ENCODE measurements around the gene FKBP1B.

The FKBP1B gene

GRCh38 chr2:24050041-24050979, 769 bp downstream of the FKBP1B start:
- peak overlapping the region; percentile 70 for H3K4me3 ChIP-seq (ENCODE audit: low read length)
- H3K9me3 ChIP-seq (ENCODE audit: insufficient read depth, low read depth, low read length): no peaks in the 10 kb centered on the region
- no peak overlapping the region for H3K27ac ChIP-seq (ENCODE audit: low read length)
- peaks cover 5% of the 10 kb centered on the region; the same call in 1 of the 2 replicates for H3K27me3 ChIP-seq (ENCODE audit: insufficient read depth, low read length)
- peaks cover 12% of the 10 kb centered on the region; the same call in 1 of the 2 replicates for H3K36me3 ChIP-seq (ENCODE audit: insufficient read depth, low read depth, low read length)
- H3K4me1 ChIP-seq (ENCODE audit: insufficient read depth, low read length): peaks cover 14% of the 10 kb centered on the region; the same call in 1 of the 2 replicates
- H3K9ac ChIP-seq (ENCODE audit: low read depth, low read length): peak overlapping the region; percentile 56; the same call in 1 of the 2 replicates

GRCh38 chr2:24051833-24052232, 2.3 kb downstream of the FKBP1B start:
- H3K27me3 ChIP-seq (ENCODE audit: insufficient read depth, low read length): peaks cover 5% of the 10 kb centered on the region; the same call in 1 of the 2 replicates
- H3K36me3 ChIP-seq (ENCODE audit: insufficient read depth, low read depth, low read length): peaks cover 19% of the 10 kb centered on the region; the same call in 1 of the 2 replicates
- H3K27ac ChIP-seq (ENCODE audit: low read length): no peak overlapping the region
- H3K9ac ChIP-seq (ENCODE audit: low read depth, low read length): no peak overlapping the region
- no peak overlapping the region for H3K4me3 ChIP-seq (ENCODE audit: low read length)
- H3K4me1 ChIP-seq (ENCODE audit: insufficient read depth, low read length): peaks cover 7% of the 10 kb centered on the region; the same call in 1 of the 2 replicates
- no peaks in the 10 kb centered on the region for H3K9me3 ChIP-seq (ENCODE audit: insufficient read depth, low read depth, low read length)

DNA sequence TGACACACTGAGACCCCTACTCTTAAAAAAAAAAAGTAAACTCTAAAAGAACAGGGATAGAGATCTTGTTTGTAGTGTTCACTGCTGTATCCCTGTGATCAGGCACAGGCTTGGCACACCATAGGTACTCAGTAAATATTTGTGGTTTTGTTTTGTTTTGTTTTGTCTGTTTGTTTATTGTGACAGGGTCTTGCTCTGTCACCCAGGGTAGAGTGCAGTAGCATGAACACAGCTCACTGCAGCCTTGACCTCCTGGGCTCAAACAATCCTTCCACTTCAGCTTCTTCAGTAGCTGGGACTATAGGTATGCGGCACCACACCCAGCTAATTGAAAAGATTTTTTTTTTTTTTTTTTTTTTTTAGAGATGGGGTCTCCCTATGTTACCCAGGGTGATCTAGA, 3.4 kb downstream of the FKBP1B start:
- no peak overlapping the region for H3K9ac ChIP-seq (ENCODE audit: low read depth, low read length)
- H3K27ac ChIP-seq (ENCODE audit: low read length): no peak overlapping the region

DNA sequence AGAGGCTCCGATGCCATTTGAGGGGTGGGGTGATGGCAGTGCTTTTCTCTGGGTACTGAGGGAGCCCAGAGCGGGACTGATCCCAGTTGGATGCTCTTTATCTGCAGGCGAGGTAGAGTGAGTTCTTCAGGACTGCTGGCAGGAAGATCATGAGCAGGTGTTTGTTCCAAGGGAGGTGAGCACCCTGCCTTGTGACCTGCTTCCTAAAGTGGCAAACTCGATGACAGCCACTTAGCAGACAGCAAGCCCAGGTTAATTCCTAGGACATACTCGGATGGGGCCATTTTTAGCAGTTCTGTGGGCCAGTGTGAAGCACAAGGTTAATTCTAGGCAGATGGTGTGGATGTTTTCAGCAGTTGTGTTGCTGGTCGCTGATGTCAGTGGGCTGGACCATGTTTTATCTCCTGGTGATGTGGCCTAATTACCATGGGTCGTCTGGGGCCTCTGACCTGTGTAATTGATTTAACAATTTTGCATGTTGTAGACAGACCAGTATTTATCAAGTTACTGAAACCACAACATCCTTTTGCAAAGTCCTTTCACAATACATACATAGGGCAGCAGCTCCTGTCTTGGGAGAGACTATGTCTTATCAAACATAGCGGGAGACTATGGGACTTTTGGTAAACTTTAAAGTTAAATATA, 4.9 kb downstream of the FKBP1B start:
- H3K27ac ChIP-seq (ENCODE audit: low read length): no peak overlapping the region
- peaks cover 5% of the 10 kb centered on the region; the same call in 1 of the 2 replicates for H3K27me3 ChIP-seq (ENCODE audit: insufficient read depth, low read length)
- no peaks in the 10 kb centered on the region; the same call in 1 of the 2 replicates for H3K4me1 ChIP-seq (ENCODE audit: insufficient read depth, low read length)
- peaks cover 19% of the 10 kb centered on the region; the same call in 1 of the 2 replicates for H3K36me3 ChIP-seq (ENCODE audit: insufficient read depth, low read depth, low read length)
- no peaks in the 10 kb centered on the region for H3K9me3 ChIP-seq (ENCODE audit: insufficient read depth, low read depth, low read length)
- H3K9ac ChIP-seq (ENCODE audit: low read depth, low read length): no peak overlapping the region
- H3K4me3 ChIP-seq (ENCODE audit: low read length): no peak overlapping the region

More for the DNA sequence above, 3.4 kb downstream of the FKBP1B start:
- peaks cover 3% of the 10 kb centered on the region; the same call in 1 of the 2 replicates for H3K4me1 ChIP-seq (ENCODE audit: insufficient read depth, low read length)
- peaks cover 5% of the 10 kb centered on the region; the same call in 1 of the 2 replicates for H3K27me3 ChIP-seq (ENCODE audit: insufficient read depth, low read length)
- no peaks in the 10 kb centered on the region for H3K9me3 ChIP-seq (ENCODE audit: insufficient read depth, low read depth, low read length)
- H3K4me3 ChIP-seq (ENCODE audit: low read length): no peak overlapping the region
- peaks cover 19% of the 10 kb centered on the region; the same call in 1 of the 2 replicates for H3K36me3 ChIP-seq (ENCODE audit: insufficient read depth, low read depth, low read length)

GRCh38 chr2:24055750-24056149, 6.2 kb downstream of the FKBP1B start:
- Histone ChIP-seq H3K36me3 (ENCODE audit: insufficient read depth, low read depth, low read length) (peaks cover 19% of the 10 kb centered on the region; the same call in 1 of the 2 replicates), H3K4me3 (ENCODE audit: low read length) (no peak overlapping the region), H3K27ac (ENCODE audit: low read length) (no peak overlapping the region), H3K27me3 (ENCODE audit: insufficient read depth, low read length) (peaks cover 1% of the 10 kb centered on the region; the same call in 1 of the 2 replicates), H3K4me1 (ENCODE audit: insufficient read depth, low read length) (no peaks in the 10 kb centered on the region; the same call in 1 of the 2 replicates), H3K9me3 (ENCODE audit: insufficient read depth, low read depth, low read length) (no peaks in the 10 kb centered on the region), H3K9ac (ENCODE audit: low read depth, low read length) (no peak overlapping the region)

GRCh38 chr2:24058564-24059271, 9.2 kb downstream of the FKBP1B start:
- no peak overlapping the region for H3K27ac ChIP-seq (ENCODE audit: low read length)
- no peak overlapping the region for H3K9ac ChIP-seq (ENCODE audit: low read depth, low read length)
- no peaks in the 10 kb centered on the region for H3K27me3 ChIP-seq (ENCODE audit: insufficient read depth, low read length)
- H3K4me3 ChIP-seq (ENCODE audit: low read length): no peak overlapping the region
- H3K9me3 ChIP-seq (ENCODE audit: insufficient read depth, low read depth, low read length): no peaks in the 10 kb centered on the region
- peaks cover 38% of the 10 kb centered on the region for H3K36me3 ChIP-seq (ENCODE audit: insufficient read depth, low read depth, low read length)
- no peaks in the 10 kb centered on the region for H3K4me1 ChIP-seq (ENCODE audit: insufficient read depth, low read length)

DNA sequence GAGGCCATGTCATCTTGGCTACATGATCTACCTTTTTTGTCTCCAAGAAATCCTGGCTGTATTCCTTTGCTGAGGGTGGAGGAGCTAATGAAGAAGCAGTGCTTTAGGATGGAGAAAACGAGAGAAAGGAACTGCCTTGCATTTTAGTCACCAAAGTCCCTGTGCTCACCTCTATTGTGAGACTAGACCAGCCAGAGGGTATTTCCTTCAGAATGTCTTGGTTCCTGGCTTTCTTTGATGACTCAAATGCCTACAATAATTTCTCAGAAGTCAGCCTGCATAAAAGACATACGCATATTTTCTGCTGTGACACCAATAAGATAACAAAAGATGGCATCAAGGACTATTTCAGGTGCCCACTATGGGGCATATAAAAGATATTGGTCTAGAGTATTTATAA, 15.8 kb downstream of the FKBP1B start:
- H3K9me3 ChIP-seq (ENCODE audit: insufficient read depth, low read depth, low read length): no peaks in the 10 kb centered on the region
- no peak overlapping the region for H3K9ac ChIP-seq (ENCODE audit: low read depth, low read length)
- H3K4me3 ChIP-seq (ENCODE audit: low read length): no peak overlapping the region
- H3K27ac ChIP-seq (ENCODE audit: low read length): no peak overlapping the region
- no peaks in the 10 kb centered on the region for H3K4me1 ChIP-seq (ENCODE audit: insufficient read depth, low read length)
- H3K27me3 ChIP-seq (ENCODE audit: insufficient read depth, low read length): no peaks in the 10 kb centered on the region
- H3K36me3 ChIP-seq (ENCODE audit: insufficient read depth, low read depth, low read length): peaks cover 75% of the 10 kb centered on the region

DNA sequence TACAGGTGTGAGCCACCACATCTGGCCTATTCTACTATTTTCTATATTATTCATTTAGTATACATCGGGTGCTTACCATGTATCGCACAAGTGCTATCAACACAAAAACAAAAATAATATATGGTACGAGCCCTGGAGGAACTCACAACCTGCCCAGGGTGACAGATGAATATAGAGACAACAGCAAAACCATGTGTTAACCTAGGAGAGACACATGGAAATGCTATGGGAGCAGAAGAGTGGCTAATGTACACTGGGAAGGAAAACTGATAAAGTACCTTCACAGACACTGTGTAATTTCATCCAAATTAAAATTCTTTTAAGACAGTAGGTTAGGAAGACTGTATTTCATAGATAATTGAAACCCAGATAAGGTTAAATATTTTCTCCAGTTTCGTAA, 22.7 kb downstream of the FKBP1B start:
- no peaks in the 10 kb centered on the region for H3K4me1 ChIP-seq (ENCODE audit: insufficient read depth, low read length)
- H3K9ac ChIP-seq (ENCODE audit: low read depth, low read length): no peak overlapping the region
- H3K27me3 ChIP-seq (ENCODE audit: insufficient read depth, low read length): no peaks in the 10 kb centered on the region
- no peaks in the 10 kb centered on the region for H3K9me3 ChIP-seq (ENCODE audit: insufficient read depth, low read depth, low read length)
- no peak overlapping the region for H3K4me3 ChIP-seq (ENCODE audit: low read length)
- H3K36me3 ChIP-seq (ENCODE audit: insufficient read depth, low read depth, low read length): peaks cover 58% of the 10 kb centered on the region
- H3K27ac ChIP-seq (ENCODE audit: low read length): no peak overlapping the region

DNA sequence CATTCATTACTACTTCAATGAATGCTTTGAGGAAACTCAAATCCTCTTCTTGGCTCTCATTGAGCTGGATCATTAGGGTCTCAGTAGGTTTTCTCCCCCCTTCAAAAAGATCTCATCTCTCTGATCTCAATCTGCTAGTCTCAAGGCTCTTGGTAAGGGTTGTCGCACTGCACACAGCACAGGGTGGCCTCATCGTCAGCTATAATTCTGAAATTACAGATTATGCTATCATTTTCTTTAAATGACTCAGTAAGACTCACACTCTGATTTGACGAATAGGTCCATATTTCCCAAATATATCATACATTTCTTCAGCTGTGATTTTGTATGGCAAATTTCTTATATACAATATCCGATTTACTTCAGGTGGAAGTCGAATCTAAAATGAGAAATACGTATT, 24.3 kb downstream of the FKBP1B start:
- Histone ChIP-seq H3K36me3 (ENCODE audit: insufficient read depth, low read depth, low read length) (peaks cover 47% of the 10 kb centered on the region), H3K27me3 (ENCODE audit: insufficient read depth, low read length) (no peaks in the 10 kb centered on the region), H3K4me1 (ENCODE audit: insufficient read depth, low read length) (peaks cover 3% of the 10 kb centered on the region; the same call in 1 of the 2 replicates), H3K9me3 (ENCODE audit: insufficient read depth, low read depth, low read length) (no peaks in the 10 kb centered on the region), H3K4me3 (ENCODE audit: low read length) (no peak overlapping the region), H3K27ac (ENCODE audit: low read length) (no peak overlapping the region), H3K9ac (ENCODE audit: low read depth, low read length) (no peak overlapping the region)

DNA sequence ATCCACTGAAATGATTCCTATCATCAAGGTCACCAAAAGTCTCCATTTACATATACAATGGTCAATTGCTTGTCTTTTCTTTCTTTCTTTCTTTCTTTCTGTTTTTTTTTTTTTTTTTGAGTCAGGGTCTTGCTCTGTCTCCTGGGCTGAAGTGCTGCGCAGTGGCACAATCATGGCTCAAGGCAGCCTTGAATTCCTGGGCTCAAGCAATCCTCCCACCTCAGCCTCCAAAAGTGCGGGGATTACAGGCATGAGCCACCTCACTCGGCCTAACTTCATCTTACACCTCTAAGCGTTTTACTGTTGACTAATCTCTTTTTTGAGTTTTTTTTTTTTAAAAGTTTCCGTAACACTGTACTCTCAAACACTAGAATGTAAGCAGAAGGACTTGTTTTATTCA, 25.7 kb downstream of the FKBP1B start:
- Histone ChIP-seq H3K9me3 (ENCODE audit: insufficient read depth, low read depth, low read length) (no peaks in the 10 kb centered on the region), H3K9ac (ENCODE audit: low read depth, low read length) (peak overlapping the region; percentile 92; the same call in 1 of the 2 replicates), H3K36me3 (ENCODE audit: insufficient read depth, low read depth, low read length) (peaks cover 47% of the 10 kb centered on the region), H3K4me3 (ENCODE audit: low read length) (peak overlapping the region; percentile 96), H3K27me3 (ENCODE audit: insufficient read depth, low read length) (no peaks in the 10 kb centered on the region), H3K4me1 (ENCODE audit: insufficient read depth, low read length) (peaks cover 3% of the 10 kb centered on the region; the same call in 1 of the 2 replicates), H3K27ac (ENCODE audit: low read length) (no peak overlapping the region)
